Stimulated activated CD4-positive, alpha-beta T cell treated with anti-CD3 and anti-CD28 coated beads, Interleukin-4, amount 100 ng/mL, for 48 hours (primary cell): ENCODE data around the gene RBMY1B.
"Not testable (repeated sequence)": the region's sequence is repeated elsewhere in the genome, so short reads cannot be mapped to it uniquely, and the experiment has no call there.

Experiments
- DNase-seq, 2 donors: peaks; one replicate each; pipeline ENCODE4 v3.0.0-alpha.2; 2020; ENCODE audit warnings: low read depth in 2 of 2

RBMY1B gene

DNA sequence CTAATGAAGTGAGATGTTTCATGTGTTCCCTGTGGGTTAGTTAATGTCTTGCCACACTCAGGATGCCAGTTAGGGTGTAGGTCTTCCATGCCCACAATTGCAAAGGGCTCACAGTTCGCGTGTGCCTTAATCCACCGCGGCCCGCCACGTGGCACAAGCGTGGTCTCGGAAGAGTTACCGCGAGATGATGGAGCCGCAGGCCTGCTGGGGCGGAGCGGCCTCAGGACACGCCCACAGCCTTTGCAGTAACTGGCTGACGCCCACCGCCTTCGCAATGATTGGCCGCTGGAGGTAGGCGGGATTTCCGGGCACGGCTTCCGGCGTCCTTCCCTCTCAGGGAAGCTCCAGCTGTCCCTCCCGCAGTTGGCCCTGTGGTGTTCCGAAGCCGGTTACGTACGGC, at the start of gene RBMY1B:
Gene RBMY1B (plus strand): TSS at position 301 of the 400 bp plus-strand sequence. CDS start 2,013 bp downstream, outside the sequence.
- DNase-seq: not testable (repeated sequence)

DNA sequence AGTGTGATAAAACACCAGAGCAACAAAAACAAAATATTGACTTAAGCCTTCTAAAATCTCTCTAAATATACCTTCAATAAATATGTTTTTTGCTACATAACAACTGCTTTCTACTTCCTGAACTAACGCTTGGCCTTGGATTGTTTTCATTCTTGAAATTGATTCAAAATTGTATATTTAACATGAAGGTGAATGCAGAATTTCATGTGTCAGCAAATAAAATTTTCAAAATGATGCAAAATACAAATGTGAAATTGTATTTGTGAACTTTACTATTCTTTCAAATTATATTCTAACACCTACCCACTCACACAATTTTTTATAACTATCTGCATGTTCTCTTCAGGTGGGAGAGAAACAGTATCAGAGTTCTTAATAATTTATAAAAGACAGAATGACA, 48.2 kb upstream of the RBMY1B start:
- not testable (repeated sequence) for DNase-seq

DNA sequence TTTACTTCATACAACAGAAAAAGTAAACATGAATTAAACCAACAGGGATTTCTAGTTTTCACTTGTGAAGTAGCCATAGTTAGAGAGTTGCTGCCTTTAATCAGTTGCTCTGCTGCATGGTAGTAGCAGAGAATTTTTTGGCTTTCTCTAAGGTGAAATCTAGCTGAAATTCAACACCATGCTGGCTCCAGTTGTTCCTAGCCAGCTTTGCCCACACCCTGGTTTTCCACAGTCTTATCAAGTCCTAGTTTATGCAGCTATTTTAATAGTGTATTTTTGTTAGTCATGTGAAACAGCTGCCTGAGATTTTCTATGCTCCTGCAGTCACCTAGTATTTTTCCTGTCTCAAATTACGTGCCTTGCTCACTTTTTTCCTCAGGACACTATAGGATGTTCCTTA, 28.2 kb upstream of the RBMY1B start:
- DNase-seq: no peak

DNA sequence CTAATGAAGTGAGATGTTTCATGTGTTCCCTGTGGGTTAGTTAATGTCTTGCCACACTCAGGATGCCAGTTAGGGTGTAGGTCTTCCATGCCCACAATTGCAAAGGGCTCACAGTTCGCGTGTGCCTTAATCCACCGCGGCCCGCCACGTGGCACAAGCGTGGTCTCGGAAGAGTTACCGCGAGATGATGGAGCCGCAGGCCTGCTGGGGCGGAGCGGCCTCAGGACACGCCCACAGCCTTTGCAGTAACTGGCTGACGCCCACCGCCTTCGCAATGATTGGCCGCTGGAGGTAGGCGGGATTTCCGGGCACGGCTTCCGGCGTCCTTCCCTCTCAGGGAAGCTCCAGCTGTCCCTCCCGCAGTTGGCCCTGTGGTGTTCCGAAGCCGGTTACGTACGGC, 23.4 kb downstream of the RBMY1B start, which contains the start of gene RBMY1A1:
Gene RBMY1A1 (plus strand): TSS at position 301 of the 400 bp plus-strand sequence. CDS start 2,013 bp downstream, outside the sequence.
- DNase-seq: not testable (repeated sequence)

DNA sequence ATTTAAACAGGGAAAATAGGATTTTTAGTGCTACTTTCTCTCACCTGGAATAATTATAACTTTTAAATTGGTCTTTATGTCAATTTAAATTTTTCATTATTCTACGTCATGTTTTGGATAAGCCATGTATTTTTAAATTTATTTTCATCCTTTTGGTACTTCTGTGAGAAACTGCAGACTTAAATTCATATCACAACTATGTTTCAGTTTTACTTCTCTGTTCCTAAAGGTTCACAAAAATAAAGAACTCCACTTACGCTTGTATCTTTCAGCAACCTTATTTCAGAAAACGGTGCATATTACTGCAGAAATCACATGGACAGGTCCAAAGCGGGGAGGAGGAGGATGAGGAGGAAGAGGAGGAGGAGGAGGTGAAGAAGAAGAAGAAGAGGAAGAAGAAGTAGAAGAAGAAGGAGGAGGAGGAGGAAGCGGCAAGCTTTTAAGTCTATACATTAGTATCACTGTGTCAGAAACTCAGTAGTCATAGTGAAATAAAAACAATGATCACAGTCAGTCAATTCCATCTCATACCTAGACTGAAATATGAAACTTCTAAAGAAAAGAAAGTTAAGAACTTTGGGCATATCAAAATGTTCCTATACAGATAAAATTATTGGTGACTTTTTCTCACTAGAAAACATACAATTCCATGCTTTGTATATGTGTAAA, 48.3 kb downstream of the RBMY1B start:
- DNase-seq: not testable (repeated sequence)
